GM10266 (cell line): ENCODE results near the gene PRRC2B.

Source experiments
- DNase-seq: peaks from one replicate; pipeline ENCODE4 v3.0.0; 2012; ENCODE audit errors: extremely low spot score
- CTCF ChIP-seq: IDR thresholded peaks from 2 replicates; pipeline ENCODE4 v1.5.1; 2012; ENCODE audit warnings: mild to moderate bottlenecking, low read depth; ENCODE audit not compliant: control insufficient read depth, insufficient read depth; ENCODE audit errors: missing control alignments

Gene PRRC2B

GRCh38 chr9:131429121-131430012 lies 35.5 kb downstream of the PRRC2B start:
- DNase-seq = no peak
- TF ChIP-seq CTCF = no peak

GRCh38 chr9:131432050-131432449 lies 38.2 kb downstream of the PRRC2B start:
- DNase-seq = no peak
- no peak for TF ChIP-seq CTCF

GRCh38 chr9:131432597-131433301 lies 38.9 kb downstream of the PRRC2B start:
- DNase-seq = no peak

GRCh38 chr9:131433302-131433854 lies 39.5 kb downstream of the PRRC2B start:
- DNase-seq = no peak
- no peak for TF ChIP-seq CTCF

More at GRCh38 chr9:131432597-131433301, 38.9 kb downstream of the PRRC2B start:
- no peak for TF ChIP-seq CTCF

- TF ChIP-seq CTCF = no peak
- DNase-seq = no peak
Measured at GRCh38 chr9:131434673-131435072, 40.8 kb downstream of the PRRC2B start.

GRCh38 chr9:131436376-131436775 lies 42.5 kb downstream of the PRRC2B start:
- no peak for TF ChIP-seq CTCF
- no peak for DNase-seq
